HepG2 (cell line): ENCODE results near the gene PSAP. TPM values are rescaled to one million over a fixed set of nuclear protein-coding genes. Genes with fewer than 3 reads are reported as not detected.

Experiments used
- ATAC-seq: fragments of 200-7000 bp; cut with Tn5 transposase; 3 replicates; pipeline ENCODE4 v1.9.1; 2020; ENCODE audit warnings: mild to moderate bottlenecking, moderate library complexity
- BruUV-seq: library from RNA; stranded (reverse); fragments of 400-500 nt; replicated peaks from 2 replicates; lab custom pipeline; 2021; lab: Mats Ljungman, UMichigan
- CTCF ChIA-PET: fragments of 300-600 bp; formaldehyde crosslinking; extraction: SDS; loops from one replicate; lab custom pipeline; 2021; ENCODE audit warnings: low total read pairs, inconsistent platforms, low intra/inter-chr PET ratio; lab: Yijun Ruan, JAX
- POLR2A ChIA-PET: fragments of 350-600 bp; sonication (Branson Sonifier 250); formaldehyde crosslinking; loops from one replicate; lab custom pipeline; 2020; ENCODE audit warnings: antibody characterized with exemption, inconsistent platforms; lab: Yijun Ruan, JAX
- DNase-seq: peaks from one replicate; pipeline ENCODE4 v3.0.0-alpha.2; 2015; ENCODE audit warnings: low spot score
- FAIRE-seq: peaks from 3 replicates; lab custom pipeline; 2011; peaks lifted over from hg19 to GRCh38; lab: Jason Lieb, UNC
- H2AFZ ChIP-seq: one replicate; pipeline ENCODE4 v1.6.1; 2011; ENCODE audit warnings: low read length, inconsistent platforms
- H3K27ac ChIP-seq: fragments of 300-600 bp; 3 replicates; pipeline ENCODE4 v1.8.0; 2011; ENCODE audit warnings: mixed run types, mild to moderate bottlenecking, mixed read lengths, low read length, inconsistent platforms; ENCODE audit not compliant: insufficient read depth; ENCODE audit errors: extremely low read length
- H3K27me3 ChIP-seq, 2 experiments: fragments of 200-600 bp in 1 of 2; 2 replicates in 1 of 2; 3 replicates in 1 of 2; pipeline versions ENCODE4 v1.6.0 to v1.8.0; 2011; ENCODE audit warnings: low read length in 2 of 2, mild to moderate bottlenecking in 2 of 2, moderate library complexity in 2 of 2, inconsistent platforms in 1 of 2; ENCODE audit not compliant: insufficient read depth in 2 of 2, control insufficient read depth in 1 of 2
- H3K36me3 ChIP-seq, 2 experiments: fragments of 200-600 bp in 1 of 2; replicated peaks in 1 of 2; 2 replicates in 1 of 2; 3 replicates in 1 of 2; pipeline versions ENCODE4 v1.5.1 to v1.8.0; 2011; ENCODE audit warnings: low read length in 2 of 2, inconsistent platforms in 1 of 2; ENCODE audit not compliant: insufficient read depth in 2 of 2, control insufficient read depth in 1 of 2
- H3K4me1 ChIP-seq: 2 replicates; pipeline ENCODE4 v1.5.1; 2012; ENCODE audit warnings: low read length, inconsistent platforms; ENCODE audit not compliant: insufficient read depth
- H3K4me2 ChIP-seq: 2 replicates; pipeline ENCODE4 v1.6.0; 2011; ENCODE audit warnings: low read depth, low read length, inconsistent platforms
- H3K4me3 ChIP-seq, 3 experiments: fragments of 200-600 bp in 1 of 3; sonication (generic), shearing (Covaris generic) in 1 of 3; replicated peaks in 1 of 3; 2 replicates each; pipeline ENCODE4 v1.5.1; 2011 to 2016; ENCODE audit warnings: low read length in 3 of 3, inconsistent platforms in 2 of 3, low read depth in 2 of 3, mild to moderate bottlenecking in 2 of 3, control low read depth in 1 of 3, mixed read lengths in 1 of 3; ENCODE audit not compliant: insufficient read depth in 1 of 3
- H3K79me2 ChIP-seq: one replicate; pipeline ENCODE4 v1.6.1; 2011; ENCODE audit warnings: low read length, inconsistent platforms; ENCODE audit not compliant: insufficient read depth
- H3K9ac ChIP-seq: 2 replicates; pipeline ENCODE4 v1.6.0; 2011; ENCODE audit warnings: mild to moderate bottlenecking, low read depth, low read length, inconsistent platforms; ENCODE audit not compliant: insufficient read depth
- H3K9me3 ChIP-seq: 2 replicates; pipeline ENCODE4 v1.5.1; 2012; ENCODE audit warnings: mild to moderate bottlenecking, low read length
- H4K20me1 ChIP-seq: 2 replicates; pipeline ENCODE4 v1.6.0; 2011; ENCODE audit warnings: inconsistent platforms, mild to moderate bottlenecking, low read length, moderate library complexity; ENCODE audit not compliant: insufficient read depth
- ARNT2 ChIP-seq: sonication (generic); formaldehyde crosslinking; IDR thresholded peaks from 2 replicates; pipeline ENCODE4 v1.8.0; 2022; ENCODE audit warnings: mild to moderate bottlenecking, low read depth, missing genetic modification reagents, moderate library complexity
- DNMT1 ChIP-seq: sonication (generic); formaldehyde crosslinking; IDR thresholded peaks from 2 replicates; pipeline ENCODE4 v1.5.1; 2020; ENCODE audit warnings: mild to moderate bottlenecking, missing genetic modification reagents
- ELF3 ChIP-seq: IDR thresholded peaks from 2 replicates; pipeline ENCODE4 v1.6.1; 2016; ENCODE audit warnings: missing genetic modification reagents, missing compliant biosample characterization
- GPN1 ChIP-seq: sonication (generic); formaldehyde crosslinking; IDR thresholded peaks from 2 replicates; pipeline ENCODE4 v1.5.1; 2020; ENCODE audit warnings: missing genetic modification reagents, borderline replicate concordance
- HDAC2 ChIP-seq: sonication (generic); formaldehyde crosslinking; IDR thresholded peaks from 2 replicates; pipeline ENCODE4 v1.4.0; 2020; ENCODE audit warnings: missing genetic modification reagents
- HINFP ChIP-seq: sonication (generic); formaldehyde crosslinking; IDR thresholded peaks from 2 replicates; pipeline ENCODE4 v1.4.0; 2020; ENCODE audit warnings: low read depth, mild to moderate bottlenecking, missing genetic modification reagents
- HNF1B ChIP-seq: sonication (generic); formaldehyde crosslinking; IDR thresholded peaks from 2 replicates; pipeline ENCODE4 v1.5.1; 2020; ENCODE audit warnings: mild to moderate bottlenecking, moderate library complexity, missing genetic modification reagents
- HOMEZ ChIP-seq: IDR thresholded peaks from 2 replicates; pipeline ENCODE4 v1.6.1; 2016; ENCODE audit warnings: low read depth
- KDM2A ChIP-seq: sonication (generic); formaldehyde crosslinking; IDR thresholded peaks from 2 replicates; pipeline ENCODE4 v1.4.0; 2020; ENCODE audit warnings: low read depth, missing genetic modification reagents, borderline replicate concordance
- KLF6 ChIP-seq: IDR thresholded peaks from 2 replicates; pipeline ENCODE4 v1.8.0; 2016; ENCODE audit warnings: missing biosample characterization, missing genetic modification reagents
- MAFG ChIP-seq: sonication (generic); formaldehyde crosslinking; IDR thresholded peaks from 2 replicates; pipeline ENCODE4 v1.5.1; 2020; ENCODE audit warnings: mild to moderate bottlenecking, missing genetic modification reagents
- MEIS2 ChIP-seq: sonication (generic); formaldehyde crosslinking; IDR thresholded peaks from 2 replicates; pipeline ENCODE4 v1.9.0; 2021; ENCODE audit warnings: mild to moderate bottlenecking, missing genetic modification reagents
- ZNF598 ChIP-seq: sonication (generic); formaldehyde crosslinking; IDR thresholded peaks from 2 replicates; pipeline ENCODE4 v1.5.1; 2020; ENCODE audit warnings: mild to moderate bottlenecking, missing genetic modification reagents, borderline replicate concordance
- ZNF749 ChIP-seq: sonication (generic); formaldehyde crosslinking; IDR thresholded peaks from 2 replicates; pipeline ENCODE4 v1.8.0; 2022; ENCODE audit warnings: mild to moderate bottlenecking, missing genetic modification reagents, moderate library complexity, borderline replicate concordance
- ZSCAN29 ChIP-seq: sonication (generic); formaldehyde crosslinking; conservative IDR thresholded peaks from 2 replicates; pipeline ENCODE4 v1.4.0; 2020; ENCODE audit warnings: mild to moderate bottlenecking, missing genetic modification reagents
- WGBS: methylation state at CpG from one replicate; pipeline ENCODE4 v1.1.6; 2017; ENCODE audit warnings: low lambda C conversion rate; 5-methylcytosine and 5-hydroxymethylcytosine counted together
- in situ Hi-C: cut with HindIII; loops from 2 replicates; pipeline ENCODE4 v1.10.0; 2017; ENCODE audit warnings: low pct_unique_long_range_greater_than_20kb; ENCODE audit not compliant: extremely low pct_ligation_motif_present
- intact Hi-C: fragments of 100-400 bp; cut with micrococcal nuclease; formaldehyde crosslinking; loops from one replicate; pipeline ENCODE4 v1.10.0; 2022; ENCODE audit not compliant: unreplicated experiment
- polyA plus RNA-seq, 8 experiments: library from polyadenylated mRNA; depleted of rRNA in 3 of 8; stranded (reverse) in 7 of 8; unstranded in 1 of 8; fragments of >200 nt; fragmentation: Illumina TruSeq in 4 of 8; extraction: Trizol in 4 of 8; gene quantifications; 2 replicates each; pipeline versions ENCODE4 v1.2.1 to v1.2.3, GENCODE V29; 2011 to 2016; ENCODE audit warnings: low read depth in 4 of 8, missing spikeins in 1 of 8, mixed read lengths in 1 of 8; ENCODE audit not compliant: insufficient read depth in 1 of 8
- total RNA-seq, 5 experiments: library from RNA; depleted of rRNA; stranded (reverse); fragments of >200 nt; fragmentation: Illumina TruSeq; extraction: Trizol; gene quantifications; 2 replicates each; pipeline ENCODE4 v1.2.3, GENCODE V29; 2016; ENCODE audit warnings: low read depth in 1 of 5

PSAP gene
- total and polyA plus RNA-seq, 2 of the 13 experiments (the other 11 are each of a cell fraction or from before 2014, with no cell fraction given), result 323 to 643 TPM

- H3K27me3 ChIP-seq, result peaks cover 2 to 68% of the 10 kb centered on the region in 2 experiments; a peak in 3 of 5 replicates
- no peaks in the 10 kb centered on the region for H3K36me3 ChIP-seq
- FAIRE-seq (no peak), DNase-seq (no peak), ATAC-seq (no peak)
- no peak overlapping the region for H3K4me2 ChIP-seq
- H3K79me2 ChIP-seq, result no peaks in the 10 kb centered on the region
- H3K9me3 ChIP-seq, result no peaks in the 10 kb centered on the region
- H3K4me1 ChIP-seq, result no peaks in the 10 kb centered on the region
- 62% methylated on average over 7 of the region's 7 CpGs for WGBS
- no peaks in the 10 kb centered on the region for H4K20me1 ChIP-seq
- POLR2A ChIA-PET, result no interaction called here
- H2AFZ ChIP-seq, result no peak overlapping the region
- CTCF ChIA-PET, result no interaction called here
- no peak for TF ChIP-seq HINFP (CRISPR knock-in tag)
- no peak for TF ChIP-seq ZSCAN29 (CRISPR knock-in tag)
- TF ChIP-seq GPN1, result no peak
- no peak for TF ChIP-seq DNMT1 (CRISPR knock-in tag)
- no peak for TF ChIP-seq ELF3 (CRISPR knock-in tag)
- no peak for TF ChIP-seq ARNT2
- no peak for TF ChIP-seq HNF1B
- TF ChIP-seq MAFG, result no peak
- TF ChIP-seq HOMEZ (CRISPR knock-in tag), result no peak
- TF ChIP-seq ZNF598, result no peak
- TF ChIP-seq HDAC2 (CRISPR knock-in tag), result no peak
- TF ChIP-seq KDM2A, result no peak
- TF ChIP-seq MEIS2 (CRISPR knock-in tag), result no peak
- no peak for TF ChIP-seq KLF6
- no peak for TF ChIP-seq ZNF749 (CRISPR knock-in tag)
- no peak overlapping the region for H3K9ac ChIP-seq
- no TSS peak for BruUV-seq
- in situ Hi-C loops (no loop called here), intact Hi-C loops (no loop called here)
- H3K27ac ChIP-seq, result no peak overlapping the region
- H3K4me3 ChIP-seq, result no peak overlapping the region
Measured at GRCh38 chr10:71780156-71780555, 70.9 kb downstream of the PSAP start.
